WTC11 (cell line): ENCODE data around the gene TM4SF18. TPM values are rescaled to one million over a fixed set of nuclear protein-coding genes. Genes with fewer than 3 reads are reported as not detected.

Experiments used
- ATAC-seq: fragments of 200-7000 bp; cut with Tn5 transposase; 2 replicates; pipeline ENCODE4 v1.10.0; 2021; ENCODE audit warnings: mild to moderate bottlenecking, moderate library complexity
- CTCF ChIA-PET: fragments of 300-600 bp; sonication (Branson Sonifier 250); formaldehyde crosslinking; loops from one replicate; lab custom pipeline; 2021; ENCODE audit warnings: antibody characterized with exemption; lab: Charles Lee
- POLR2A ChIA-PET: fragments of 350-600 bp; sonication (Branson Sonifier 250); formaldehyde crosslinking; loops from one replicate; lab custom pipeline; 2021; ENCODE audit warnings: antibody characterized with exemption; lab: Charles Lee
- DNase-seq: peaks from one replicate; pipeline ENCODE4 v3.0.0; 2021; ENCODE audit warnings: low spot score
- H3K27ac Mint-ChIP-seq: 2 replicates; pipeline ENCODE4 v1.8.0; 2021; ENCODE audit warnings: mixed read lengths
- H3K27me3 Mint-ChIP-seq: 2 replicates; pipeline ENCODE4 v1.8.0; 2021; ENCODE audit warnings: low read depth, mild to moderate bottlenecking, moderate library complexity, mixed read lengths
- H3K36me3 Mint-ChIP-seq: 2 replicates; pipeline ENCODE4 v1.8.0; 2021; ENCODE audit warnings: mixed read lengths
- H3K4me1 Mint-ChIP-seq: 2 replicates; pipeline ENCODE4 v1.8.0; 2022; ENCODE audit warnings: mixed read lengths
- H3K4me3 Mint-ChIP-seq: 2 replicates; pipeline ENCODE4 v1.8.0; 2021; ENCODE audit warnings: mild to moderate bottlenecking, moderate library complexity, mixed read lengths
- H3K9me3 Mint-ChIP-seq: 2 replicates; pipeline ENCODE4 v1.8.0; 2021; ENCODE audit warnings: mixed read lengths
- AR ChIP-seq: fragments of 250-450 bp; sonication (Bioruptor Pico); IDR thresholded peaks from 2 replicates; pipeline ENCODE4 v1.9.0; 2021; ENCODE audit warnings: mild to moderate bottlenecking
- CDX4 ChIP-seq: fragments of 250-450 bp; sonication (Bioruptor Pico); IDR thresholded peaks from 2 replicates; pipeline ENCODE4 v1.9.0; 2021; ENCODE audit warnings: moderate library complexity, mild to moderate bottlenecking, inconsistent platforms, borderline replicate concordance
- FOXP1 ChIP-seq: sonication (generic); formaldehyde crosslinking; IDR thresholded peaks from 2 replicates; pipeline ENCODE4 v1.8.0; 2022; ENCODE audit warnings: missing genetic modification reagents, mild to moderate bottlenecking, moderate library complexity, borderline replicate concordance
- GABPB1 ChIP-seq: sonication (generic); formaldehyde crosslinking; IDR thresholded peaks from 2 replicates; pipeline ENCODE4 v1.8.1; 2023; ENCODE audit warnings: mild to moderate bottlenecking, missing genetic modification reagents
- IRF1 ChIP-seq: sonication (generic); formaldehyde crosslinking; IDR thresholded peaks from 2 replicates; pipeline ENCODE4 v1.8.0; 2023; ENCODE audit warnings: missing genetic modification reagents
- JUN ChIP-seq: sonication (generic); formaldehyde crosslinking; IDR thresholded peaks from 2 replicates; pipeline ENCODE4 v1.8.0; 2023; ENCODE audit warnings: mild to moderate bottlenecking, missing genetic modification reagents
- PREB ChIP-seq: sonication (generic); formaldehyde crosslinking; IDR thresholded peaks from 2 replicates; pipeline ENCODE4 v1.8.1; 2022; ENCODE audit warnings: mild to moderate bottlenecking, missing genetic modification reagents, moderate library complexity, borderline replicate concordance
- SP1 ChIP-seq: sonication (generic); formaldehyde crosslinking; conservative IDR thresholded peaks from 2 replicates; pipeline ENCODE4 v1.8.1; 2022; ENCODE audit warnings: missing genetic modification reagents
- USF2 ChIP-seq: sonication (generic); formaldehyde crosslinking; IDR thresholded peaks from 2 replicates; pipeline ENCODE4 v1.8.1; 2023; ENCODE audit warnings: mild to moderate bottlenecking, missing genetic modification reagents, moderate library complexity
- ZNF281 ChIP-seq: sonication (generic); formaldehyde crosslinking; IDR thresholded peaks from 2 replicates; pipeline ENCODE4 v1.8.0; 2023; ENCODE audit warnings: mild to moderate bottlenecking, missing genetic modification reagents
- ZNF317 ChIP-seq: sonication (generic); formaldehyde crosslinking; IDR thresholded peaks from 2 replicates; pipeline ENCODE4 v1.8.1; 2023; ENCODE audit warnings: low read depth, mild to moderate bottlenecking, moderate library complexity, missing genetic modification reagents, borderline replicate concordance
- ZNF512 ChIP-seq: sonication (generic); formaldehyde crosslinking; IDR thresholded peaks from 2 replicates; pipeline ENCODE4 v1.8.1; 2022; ENCODE audit warnings: missing genetic modification reagents, borderline replicate concordance
- total RNA-seq: library from RNA; stranded (reverse); gene quantifications from 3 replicates; pipeline ENCODE4 v1.2.3, GENCODE V29; 2021

Gene TM4SF18
- total RNA-seq, 1 experiment from 2014 or later, result 2.2 TPM

GRCh38 chr3:149363053-149363452, 29.6 kb upstream of the TM4SF18 start (continued):
- no peak for TF ChIP-seq AR (CRISPR knock-in tag)

GRCh38 chr3:149362366-149362765, 28.9 kb upstream of the TM4SF18 start:
- peaks cover 13% of the 10 kb centered on the region for H3K4me1 Mint-ChIP-seq
- ChIA-PET CTCF (interaction anchor here (1.7 kb wide), 1 partner anchor 10 kb away, joined by 5 read pairs; no protein-coding TSS in a partner anchor), POLR2A (no interaction called here)
- H3K27me3 Mint-ChIP-seq, result no peaks in the 10 kb centered on the region
- no peak for ATAC-seq
- no peaks in the 10 kb centered on the region for H3K9me3 Mint-ChIP-seq
- DNase-seq, result no peak
- H3K4me3 Mint-ChIP-seq, result no peak overlapping the region
- no peak overlapping the region for H3K27ac Mint-ChIP-seq
- H3K36me3 Mint-ChIP-seq, result no peaks in the 10 kb centered on the region
- TF ChIP-seq ZNF317, result no peak

GRCh38 chr3:149356630-149357029, 23.2 kb upstream of the TM4SF18 start:
- no peak overlapping the region for H3K27ac Mint-ChIP-seq
- no peak for DNase-seq

GRCh38 chr3:149356044-149356592, 22.7 kb upstream of the TM4SF18 start:
- no peaks in the 10 kb centered on the region for H3K27me3 Mint-ChIP-seq
- no peak for DNase-seq
- no peak overlapping the region for H3K27ac Mint-ChIP-seq
- TF ChIP-seq GABPB1 (CRISPR knock-in tag), result 0 out of 2 replicates have a peak, but pooled peaks have one; percentile 43
- no peak for TF ChIP-seq ZNF512 (CRISPR knock-in tag)
- ChIA-PET POLR2A (no interaction called here), CTCF (no interaction called here)
- no peak for ATAC-seq
- H3K9me3 Mint-ChIP-seq, result peaks cover 3% of the 10 kb centered on the region; the same call in 1 of the 2 replicates
- H3K36me3 Mint-ChIP-seq, result no peaks in the 10 kb centered on the region
- no peaks in the 10 kb centered on the region for H3K4me1 Mint-ChIP-seq
- H3K4me3 Mint-ChIP-seq, result no peak overlapping the region

More at GRCh38 chr3:149356630-149357029, 23.2 kb upstream of the TM4SF18 start:
- Mint-ChIP-seq H3K27me3 (no peaks in the 10 kb centered on the region), H3K4me1 (no peaks in the 10 kb centered on the region; the same call in 1 of the 2 replicates), H3K36me3 (no peaks in the 10 kb centered on the region), H3K4me3 (no peak overlapping the region), H3K9me3 (peaks cover 3% of the 10 kb centered on the region; the same call in 1 of the 2 replicates)
- no peak for TF ChIP-seq PREB (CRISPR knock-in tag)
- no peak for TF ChIP-seq JUN (CRISPR knock-in tag)
- ChIA-PET POLR2A (no interaction called here), CTCF (no interaction called here)
- no peak for ATAC-seq

GRCh38 chr3:149353581-149354184, 20.2 kb upstream of the TM4SF18 start:
- TF ChIP-seq SP1 (no peak), USF2 (CRISPR knock-in tag) (no peak), ZNF317 (no peak), IRF1 (CRISPR knock-in tag) (no peak), FOXP1 (CRISPR knock-in tag) (no peak), CDX4 (CRISPR knock-in tag) (no peak), ZNF281 (no peak)
- TF ChIP-seq, all 79 proteins: peak for 0
- CTCF ChIA-PET, result interaction anchor here (0.9 to 1.3 kb wide), 4 partner anchors 12 to 233 kb away, joined by 3 to 8 read pairs (median 3); no protein-coding TSS in a partner anchor

More at GRCh38 chr3:149353581-149354184, 20.2 kb upstream of the TM4SF18 start:
- POLR2A ChIA-PET, result no interaction called here
- Mint-ChIP-seq H3K27me3 (no peaks in the 10 kb centered on the region), H3K4me1 (0 out of 2 replicates have a peak, but pooled peaks cover 4% of the 10 kb centered on the region), H3K9me3 (peaks cover 3% of the 10 kb centered on the region; the same call in 1 of the 2 replicates), H3K36me3 (no peaks in the 10 kb centered on the region), H3K4me3 (no peak overlapping the region), H3K27ac (no peak overlapping the region)
- no peak for DNase-seq
- ATAC-seq, result no peak
